ENCODE data around the gene ARPP19.
A peak's percentile ranks its signal among the peaks of the same experiment; 100 is the strongest.

ARPP19 gene

DNA sequence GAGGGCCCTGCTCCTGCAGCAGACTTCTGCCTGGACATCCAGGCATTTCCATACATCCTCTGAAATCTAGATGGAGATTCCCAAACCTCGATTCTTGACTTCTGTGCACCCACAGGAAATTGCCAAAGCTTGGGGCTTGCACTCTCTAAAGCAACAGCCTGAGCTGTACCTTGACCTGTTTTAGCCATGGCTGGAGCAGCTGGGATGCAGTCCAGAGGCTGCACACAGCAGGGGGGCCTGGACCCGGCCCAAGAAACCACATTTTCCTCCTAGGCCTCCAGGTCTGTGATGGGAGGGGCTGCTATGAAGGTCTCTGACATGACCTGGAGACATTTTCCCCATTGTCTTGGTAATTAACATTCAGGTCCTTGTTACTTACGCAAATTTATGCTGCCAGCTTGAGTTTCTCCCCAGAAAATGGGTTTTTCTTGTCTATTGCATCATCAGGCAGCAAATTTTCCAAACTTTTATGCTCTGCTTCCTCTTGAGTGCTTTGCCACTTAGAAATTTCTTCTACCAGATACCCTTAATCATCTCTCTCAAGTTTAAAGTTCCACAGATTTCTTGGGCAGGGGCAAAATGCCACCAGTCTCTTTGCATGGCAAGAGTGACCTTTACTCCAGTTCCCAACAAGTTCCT is 28.3 kb downstream of the ARPP19 start:
- no peak overlapping the region for H3K4me3 ChIP-seq (ENCODE audit: low read depth, low read length)
- TF ChIP-seq, protein P1, sequence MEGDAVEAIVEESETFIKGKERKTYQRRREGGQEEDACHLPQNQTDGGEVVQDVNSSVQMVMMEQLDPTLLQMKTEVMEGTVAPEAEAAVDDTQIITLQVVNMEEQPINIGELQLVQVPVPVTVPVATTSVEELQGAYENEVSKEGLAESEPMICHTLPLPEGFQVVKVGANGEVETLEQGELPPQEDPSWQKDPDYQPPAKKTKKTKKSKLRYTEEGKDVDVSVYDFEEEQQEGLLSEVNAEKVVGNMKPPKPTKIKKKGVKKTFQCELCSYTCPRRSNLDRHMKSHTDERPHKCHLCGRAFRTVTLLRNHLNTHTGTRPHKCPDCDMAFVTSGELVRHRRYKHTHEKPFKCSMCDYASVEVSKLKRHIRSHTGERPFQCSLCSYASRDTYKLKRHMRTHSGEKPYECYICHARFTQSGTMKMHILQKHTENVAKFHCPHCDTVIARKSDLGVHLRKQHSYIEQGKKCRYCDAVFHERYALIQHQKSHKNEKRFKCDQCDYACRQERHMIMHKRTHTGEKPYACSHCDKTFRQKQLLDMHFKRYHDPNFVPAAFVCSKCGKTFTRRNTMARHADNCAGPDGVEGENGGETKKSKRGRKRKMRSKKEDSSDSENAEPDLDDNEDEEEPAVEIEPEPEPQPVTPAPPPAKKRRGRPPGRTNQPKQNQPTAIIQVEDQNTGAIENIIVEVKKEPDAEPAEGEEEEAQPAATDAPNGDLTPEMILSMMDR (IDR thresholded peaks at IDR 0.05; ENCODE audit: low read depth, low read length): no peak

DNA sequence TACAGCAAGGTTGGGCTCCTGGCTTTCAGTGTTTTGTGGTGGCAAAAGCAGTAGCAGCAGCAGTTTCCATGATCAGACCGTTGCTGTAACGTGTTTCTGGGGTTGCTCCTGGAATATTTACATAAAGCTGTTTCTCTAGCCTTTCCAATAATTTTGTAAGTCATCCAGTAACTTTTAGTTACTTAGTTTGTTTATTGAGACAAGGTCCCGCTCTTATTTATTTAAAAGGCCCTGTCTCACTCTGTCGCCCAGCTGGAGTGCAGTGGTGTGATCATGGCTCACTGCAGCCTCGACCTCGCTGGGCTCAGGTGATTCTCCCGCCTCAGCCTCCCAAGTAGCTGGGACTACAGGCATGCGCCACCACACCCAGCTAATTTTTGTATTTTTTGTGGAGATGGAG is 31.4 kb downstream of the ARPP19 start:
- TF ChIP-seq, protein P1 (IDR thresholded peaks at IDR 0.05; ENCODE audit: low read depth, low read length): no peak
- no peak overlapping the region for H3K4me3 ChIP-seq (ENCODE audit: low read depth, low read length)

DNA sequence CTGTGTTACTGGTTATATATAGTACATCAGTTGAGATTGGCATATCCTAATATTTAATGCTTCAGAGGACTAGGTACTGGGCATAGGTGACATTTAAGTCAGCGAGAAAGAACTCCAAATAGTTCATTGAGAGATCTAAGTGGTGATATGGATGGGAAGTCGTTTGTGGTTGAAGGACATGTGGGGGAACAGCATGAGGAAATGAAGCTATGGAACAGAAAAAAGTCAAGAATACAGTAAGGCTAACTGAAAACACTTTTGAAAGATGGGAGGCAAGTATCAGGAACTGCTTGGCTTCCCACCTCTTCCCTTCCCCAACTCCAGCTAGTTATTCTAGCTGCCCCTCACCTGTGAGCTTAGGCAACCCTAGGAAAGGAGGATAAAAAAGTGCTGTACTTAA is 36.4 kb downstream of the ARPP19 start:
- H3K4me3 ChIP-seq (ENCODE audit: low read depth, low read length): no peak overlapping the region
- TF ChIP-seq, protein P1 (IDR thresholded peaks at IDR 0.05; ENCODE audit: low read depth, low read length): no peak

DNA sequence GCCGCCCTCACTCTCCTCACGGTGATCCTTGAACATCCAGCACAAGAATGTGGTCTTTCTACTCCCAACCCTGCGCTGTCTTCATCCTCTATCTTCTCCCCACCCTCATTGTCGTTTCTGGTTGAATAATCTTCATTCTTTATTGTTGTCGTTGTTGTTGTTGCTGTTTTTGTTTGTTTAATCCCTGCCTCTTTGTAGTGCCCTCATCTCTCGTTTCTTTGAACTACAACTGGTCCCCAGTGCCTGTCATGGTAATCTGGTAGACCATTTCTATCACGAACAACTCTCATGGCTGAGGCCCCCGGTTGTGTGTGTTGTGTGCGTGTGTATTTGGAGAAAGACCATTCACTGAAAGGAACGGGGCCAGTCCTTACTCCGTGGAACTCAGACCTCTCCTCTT is 38.9 kb downstream of the ARPP19 start:
- TF ChIP-seq, protein P1 (IDR thresholded peaks at IDR 0.05; ENCODE audit: low read depth, low read length): no peak
- no peak overlapping the region; the same call in 1 of the 2 replicates for H3K4me3 ChIP-seq (ENCODE audit: low read depth, low read length)

DNA sequence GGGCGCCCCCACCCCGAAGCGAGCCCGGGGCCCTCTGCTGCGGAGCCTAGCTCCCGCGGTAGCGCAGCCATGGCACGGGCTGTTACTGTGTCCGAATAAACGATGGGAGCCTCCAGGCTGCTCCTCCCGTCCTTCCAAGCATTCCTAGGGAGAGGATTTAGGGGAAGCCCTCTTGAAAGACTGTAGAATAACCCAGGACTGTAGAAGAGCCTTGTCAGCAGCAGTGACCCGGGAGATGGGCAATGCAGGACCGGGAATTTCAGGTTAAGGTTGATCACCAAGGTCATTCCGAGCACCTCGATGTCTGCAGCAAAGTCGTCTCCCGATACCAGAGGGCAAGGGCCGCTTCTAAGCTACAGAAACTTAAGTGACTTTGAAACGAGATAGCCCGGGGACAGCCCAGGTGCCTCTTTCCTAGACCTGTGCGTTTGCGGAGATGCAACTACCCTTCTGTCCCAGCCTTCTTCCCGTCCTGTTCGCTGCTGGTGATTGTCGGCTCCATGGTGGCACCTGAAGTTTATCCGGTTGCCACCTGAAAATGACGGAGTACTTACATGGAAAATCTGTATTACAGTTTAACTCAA is 39.4 kb downstream of the ARPP19 start:
- TF ChIP-seq, protein P1 (IDR thresholded peaks at IDR 0.05; ENCODE audit: low read depth, low read length): no peak
- H3K4me3 ChIP-seq (ENCODE audit: low read depth, low read length): peak overlapping the region; percentile 74

DNA sequence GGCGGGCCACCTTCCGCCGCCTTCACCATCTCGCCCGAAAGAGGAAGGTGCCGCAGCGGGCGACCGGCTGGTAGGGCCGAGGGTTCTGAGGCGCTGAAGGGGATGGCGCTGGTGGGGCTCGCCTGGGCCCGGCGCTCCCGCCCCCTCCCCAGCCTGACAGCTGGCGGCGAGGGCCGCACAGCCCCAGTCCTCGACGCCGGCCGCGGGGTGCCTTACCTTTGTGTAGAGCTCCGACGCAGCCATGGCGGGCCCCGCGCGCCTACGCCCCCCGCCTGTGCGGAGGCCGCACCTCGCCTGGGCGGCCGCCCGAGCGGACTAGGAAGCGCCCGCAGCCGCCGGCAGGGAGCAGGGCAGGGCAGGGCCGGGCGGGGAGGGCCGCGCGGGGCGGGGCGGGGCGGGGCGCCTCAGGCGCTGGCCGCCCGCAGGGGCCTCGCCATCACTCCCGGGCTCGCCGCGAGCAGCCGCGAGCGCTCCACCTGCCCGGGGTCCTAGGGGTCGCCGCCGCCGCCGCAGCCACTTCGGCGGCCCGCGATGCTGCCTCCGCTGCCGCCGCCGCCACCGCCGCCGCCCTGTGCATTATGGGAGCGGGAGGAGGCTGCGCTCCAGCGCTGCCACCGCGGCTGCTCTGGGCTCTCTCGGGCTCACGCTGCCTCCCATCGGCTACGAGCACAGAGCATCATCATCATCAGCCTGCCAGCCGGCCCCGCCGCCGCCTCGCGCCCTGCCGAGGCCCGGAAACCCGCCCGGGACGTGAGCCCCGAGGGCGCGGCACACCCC is 40.1 kb downstream of the ARPP19 start, which contains the start of gene MYO5A:
MYO5A (minus strand) TSS at position 317 of the 777 bp plus-strand sequence; CDS start at position 243, 74 bp downstream.
- TF ChIP-seq, protein P1 (IDR thresholded peaks at IDR 0.05; ENCODE audit: low read depth, low read length): no peak
- peak within 1 kb of the TSS; percentile 74 for H3K4me3 ChIP-seq (ENCODE audit: low read depth, low read length)
